Activated naive CD4-positive, alpha-beta T cell treated with anti-CD3 and anti-CD28 coated beads, Interleukin-2, amount 50 U/mL, for 24 hours (primary cell): Measurements from ENCODE around the gene FHIT.
"Not testable (repeated sequence)": the region's sequence is repeated elsewhere in the genome, so short reads cannot be mapped to it uniquely, and the experiment has no call there.

ENCODE experiments used
- H3K27ac Mint-ChIP-seq: one replicate; pipeline ENCODE4 v1.8.0; 2021; ENCODE audit warnings: mild to moderate bottlenecking, mixed read lengths
- H3K27me3 Mint-ChIP-seq: one replicate; pipeline ENCODE4 v1.8.0; 2021; ENCODE audit warnings: mixed read lengths
- H3K36me3 Mint-ChIP-seq: one replicate; pipeline ENCODE4 v1.8.0; 2021; ENCODE audit warnings: mixed read lengths
- H3K4me1 Mint-ChIP-seq: one replicate; pipeline ENCODE4 v1.8.0; 2021; ENCODE audit warnings: mixed read lengths
- H3K4me3 Mint-ChIP-seq: one replicate; pipeline ENCODE4 v1.8.0; 2021; ENCODE audit warnings: mild to moderate bottlenecking, mixed read lengths
- H3K9me3 Mint-ChIP-seq: one replicate; pipeline ENCODE4 v1.8.0; 2021; ENCODE audit warnings: mixed read lengths

Gene FHIT

GRCh38 chr3:61247191-61247590 lies 4.1 kb downstream of the FHIT start:
- Mint-ChIP-seq H3K36me3 (peaks cover 4% of the 10 kb centered on the region), H3K4me3 (no peak overlapping the region), H3K9me3 (no peaks in the 10 kb centered on the region), H3K4me1 (peaks cover 22% of the 10 kb centered on the region), H3K27me3 (peaks cover 4% of the 10 kb centered on the region), H3K27ac (no peak overlapping the region)

- Mint-ChIP-seq H3K36me3 (peaks cover 3% of the 10 kb centered on the region), H3K9me3 (no peaks in the 10 kb centered on the region), H3K4me3 (no peak overlapping the region), H3K27ac (no peak overlapping the region), H3K27me3 (no peaks in the 10 kb centered on the region), H3K4me1 (no peaks in the 10 kb centered on the region)
These were observed 11.4 kb downstream of the FHIT start for GRCh38 chr3:61239871-61240270.

DNA sequence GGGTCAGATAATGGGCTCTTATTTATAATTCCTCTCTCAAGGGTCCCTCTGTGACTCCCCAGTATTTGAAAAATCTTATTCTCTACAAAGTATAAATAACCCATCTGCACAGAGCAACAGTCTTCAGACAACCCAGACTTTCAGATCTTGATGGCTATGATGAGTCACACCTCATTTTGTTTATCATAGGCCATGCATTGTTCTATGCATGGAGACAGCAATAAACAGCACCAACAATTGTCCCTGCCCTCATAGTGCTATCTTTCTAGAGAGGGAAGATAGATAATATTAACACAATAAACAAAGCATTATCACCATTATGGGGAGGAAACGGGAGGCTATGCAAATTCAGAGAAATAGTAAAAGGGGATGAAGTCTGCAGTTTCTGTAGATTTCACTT lies 13.4 kb downstream of the FHIT start:
- Mint-ChIP-seq H3K27ac (no peak overlapping the region), H3K36me3 (no peaks in the 10 kb centered on the region), H3K27me3 (no peaks in the 10 kb centered on the region), H3K9me3 (no peaks in the 10 kb centered on the region), H3K4me3 (no peak overlapping the region), H3K4me1 (no peaks in the 10 kb centered on the region)

DNA sequence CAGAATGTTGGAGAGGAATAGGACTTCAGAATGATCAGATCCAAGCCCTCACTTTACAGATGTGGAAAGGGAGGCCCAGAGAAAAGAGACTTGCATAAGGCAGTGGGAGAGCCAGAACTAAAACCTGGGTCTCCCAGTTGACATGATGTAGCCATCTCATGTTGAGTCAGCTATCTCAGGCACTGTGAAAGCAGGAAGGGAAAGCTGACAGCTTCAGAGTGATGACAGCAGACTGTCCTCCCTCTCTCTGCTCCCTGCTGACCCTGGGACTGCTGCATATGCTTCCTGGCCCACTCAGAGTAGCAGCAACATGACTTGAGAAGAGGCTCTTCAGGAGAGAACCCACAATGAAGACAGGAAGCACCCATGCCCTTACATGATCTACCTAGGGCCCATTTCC lies 14.7 kb downstream of the FHIT start:
- Mint-ChIP-seq H3K4me1 (no peaks in the 10 kb centered on the region), H3K9me3 (no peaks in the 10 kb centered on the region), H3K36me3 (no peaks in the 10 kb centered on the region), H3K27me3 (no peaks in the 10 kb centered on the region), H3K4me3 (no peak overlapping the region), H3K27ac (no peak overlapping the region)

- Mint-ChIP-seq H3K27me3 (no peaks in the 10 kb centered on the region), H3K4me3 (no peak overlapping the region), H3K36me3 (peaks cover 3% of the 10 kb centered on the region), H3K27ac (no peak overlapping the region), H3K9me3 (no peaks in the 10 kb centered on the region), H3K4me1 (no peaks in the 10 kb centered on the region)
These were observed 17.5 kb downstream of the FHIT start for GRCh38 chr3:61233746-61234145.

DNA sequence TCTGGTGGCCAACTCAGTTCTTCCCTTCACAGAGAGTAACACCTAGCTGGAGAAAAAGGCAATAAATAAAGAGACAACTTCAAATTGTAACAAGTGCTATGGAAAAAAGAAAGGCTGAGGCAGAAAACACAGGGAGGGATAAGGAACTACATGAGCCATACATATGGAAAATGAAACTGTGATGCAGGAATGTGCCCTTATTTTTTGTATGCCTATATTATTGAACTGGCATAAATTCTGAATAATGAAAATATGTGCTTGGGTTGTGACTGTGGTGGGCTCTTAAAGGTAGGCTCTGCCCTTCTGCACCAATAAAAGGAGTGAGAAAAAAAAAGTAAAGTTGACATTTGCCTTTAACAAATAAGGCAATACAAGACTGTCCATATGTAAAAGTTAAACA lies 19.6 kb downstream of the FHIT start:
- no peaks in the 10 kb centered on the region for H3K9me3 Mint-ChIP-seq
- H3K4me3 Mint-ChIP-seq: no peak overlapping the region
- H3K36me3 Mint-ChIP-seq: peaks cover 3% of the 10 kb centered on the region
- no peak overlapping the region for H3K27ac Mint-ChIP-seq
- no peaks in the 10 kb centered on the region for H3K4me1 Mint-ChIP-seq
- H3K27me3 Mint-ChIP-seq: no peaks in the 10 kb centered on the region

DNA sequence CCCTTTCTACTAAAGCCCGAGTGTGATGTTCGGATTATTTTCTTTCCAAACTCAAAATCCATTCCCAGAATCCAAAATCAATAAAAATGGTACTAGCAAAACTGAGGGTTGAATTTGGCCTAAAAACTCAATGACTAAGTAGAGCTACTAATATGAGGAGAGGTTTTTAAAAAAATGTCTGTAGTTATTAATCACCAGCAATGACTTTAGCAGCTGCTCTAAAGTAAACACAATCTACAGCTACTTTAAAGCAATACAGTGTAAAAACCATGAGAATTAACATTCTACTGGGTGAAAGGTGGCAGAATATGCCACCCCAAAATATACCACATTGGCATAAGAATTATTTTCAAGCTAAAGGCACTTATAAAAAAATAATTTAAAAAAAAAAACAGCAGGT lies 23.5 kb downstream of the FHIT start:
- H3K4me1 Mint-ChIP-seq: no peaks in the 10 kb centered on the region
- no peaks in the 10 kb centered on the region for H3K27me3 Mint-ChIP-seq
- no peak overlapping the region for H3K4me3 Mint-ChIP-seq
- H3K27ac Mint-ChIP-seq: no peak overlapping the region
- peaks cover 3% of the 10 kb centered on the region for H3K36me3 Mint-ChIP-seq
- no peaks in the 10 kb centered on the region for H3K9me3 Mint-ChIP-seq

DNA sequence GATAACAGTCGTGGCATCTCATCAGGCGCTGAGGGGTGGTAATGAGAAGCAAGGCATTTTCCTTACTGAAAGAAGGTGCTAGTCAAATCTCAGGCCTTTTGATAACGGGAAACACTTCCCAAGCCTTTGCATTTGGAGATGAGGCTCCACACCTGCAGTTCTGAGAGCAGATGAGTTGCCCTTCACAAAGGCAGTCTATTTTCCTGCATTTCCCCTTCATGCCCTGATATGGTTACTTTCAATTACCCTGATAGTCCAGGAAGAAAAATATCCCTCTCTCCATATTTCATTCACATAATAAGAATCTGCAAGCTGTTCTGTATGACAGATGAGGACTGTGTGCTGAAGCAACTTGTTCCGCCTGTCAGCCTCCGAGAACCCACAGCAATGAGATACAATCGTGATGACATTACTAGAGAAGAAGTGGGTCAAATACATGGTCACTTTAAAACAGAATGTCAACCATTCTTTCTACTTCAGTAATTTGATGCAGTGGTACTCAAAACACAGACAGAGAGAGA lies 25.0 kb downstream of the FHIT start:
- Mint-ChIP-seq H3K36me3 (peaks cover 3% of the 10 kb centered on the region), H3K9me3 (no peaks in the 10 kb centered on the region)

GRCh38 chr3:61224823-61225222 lies 26.4 kb downstream of the FHIT start:
- Mint-ChIP-seq H3K4me1 (no peaks in the 10 kb centered on the region), H3K4me3 (no peak overlapping the region), H3K27me3 (no peaks in the 10 kb centered on the region), H3K9me3 (no peaks in the 10 kb centered on the region), H3K27ac (no peak overlapping the region), H3K36me3 (no peaks in the 10 kb centered on the region)

More for the DNA sequence above, 25.0 kb downstream of the FHIT start:
- H3K27me3 Mint-ChIP-seq: no peaks in the 10 kb centered on the region
- H3K4me3 Mint-ChIP-seq: no peak overlapping the region
- H3K27ac Mint-ChIP-seq: no peak overlapping the region
- no peaks in the 10 kb centered on the region for H3K4me1 Mint-ChIP-seq

- H3K36me3 Mint-ChIP-seq: no peaks in the 10 kb centered on the region
- no peaks in the 10 kb centered on the region for H3K9me3 Mint-ChIP-seq
- H3K27me3 Mint-ChIP-seq: no peaks in the 10 kb centered on the region
- H3K4me1 Mint-ChIP-seq: no peaks in the 10 kb centered on the region
- H3K27ac Mint-ChIP-seq: no peak overlapping the region
- H3K4me3 Mint-ChIP-seq: no peak overlapping the region
These were observed 27.8 kb downstream of the FHIT start for GRCh38 chr3:61223451-61223850.

- no peaks in the 10 kb centered on the region for H3K27me3 Mint-ChIP-seq
- no peaks in the 10 kb centered on the region for H3K36me3 Mint-ChIP-seq
- no peaks in the 10 kb centered on the region for H3K4me1 Mint-ChIP-seq
- no peak overlapping the region for H3K4me3 Mint-ChIP-seq
- H3K27ac Mint-ChIP-seq: no peak overlapping the region
- H3K9me3 Mint-ChIP-seq: no peaks in the 10 kb centered on the region
These were observed 28.8 kb downstream of the FHIT start for GRCh38 chr3:61222467-61222866.

DNA sequence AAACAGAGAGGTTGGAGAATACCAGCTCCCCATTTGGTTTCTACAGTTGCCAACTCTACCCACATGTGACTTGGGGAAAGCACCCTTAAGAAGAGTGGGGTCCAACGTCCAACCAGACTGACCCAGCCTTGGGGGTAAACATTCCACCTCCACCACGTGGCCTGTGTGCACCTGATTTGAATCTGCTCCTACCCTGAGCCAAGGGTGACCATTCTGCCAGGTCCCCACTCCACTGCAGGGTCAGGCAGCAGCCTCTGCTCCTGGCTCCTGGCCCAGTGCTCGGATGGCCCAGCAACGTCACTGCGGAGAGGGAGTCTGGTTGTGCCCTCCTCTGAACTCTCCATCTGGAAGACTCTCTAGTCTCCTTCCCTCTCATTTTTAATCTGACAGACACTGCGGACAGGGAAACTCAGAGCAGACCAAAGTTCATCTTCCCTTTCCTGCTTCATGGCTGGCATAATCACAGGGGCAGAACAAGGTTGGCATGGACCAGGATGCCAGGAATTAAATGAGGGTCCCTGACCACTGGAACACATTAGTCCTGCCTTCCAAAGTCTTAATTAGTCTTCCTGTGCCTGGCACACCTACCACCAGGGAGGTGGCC lies 29.4 kb downstream of the FHIT start:
- Mint-ChIP-seq H3K36me3 (no peaks in the 10 kb centered on the region), H3K9me3 (no peaks in the 10 kb centered on the region), H3K4me3 (no peak overlapping the region), H3K27ac (no peak overlapping the region), H3K4me1 (no peaks in the 10 kb centered on the region), H3K27me3 (no peaks in the 10 kb centered on the region)

GRCh38 chr3:61218504-61218903 lies 32.7 kb downstream of the FHIT start:
- Mint-ChIP-seq H3K4me3 (no peak overlapping the region), H3K27me3 (no peaks in the 10 kb centered on the region), H3K4me1 (no peaks in the 10 kb centered on the region), H3K9me3 (no peaks in the 10 kb centered on the region), H3K27ac (no peak overlapping the region), H3K36me3 (no peaks in the 10 kb centered on the region)

- H3K27me3 Mint-ChIP-seq, H3K4me3 Mint-ChIP-seq, H3K4me1 Mint-ChIP-seq, H3K9me3 Mint-ChIP-seq, H3K27ac Mint-ChIP-seq, H3K36me3 Mint-ChIP-seq: not testable (repeated sequence)
These were observed 35.1 kb downstream of the FHIT start for GRCh38 chr3:61216171-61216570.

DNA sequence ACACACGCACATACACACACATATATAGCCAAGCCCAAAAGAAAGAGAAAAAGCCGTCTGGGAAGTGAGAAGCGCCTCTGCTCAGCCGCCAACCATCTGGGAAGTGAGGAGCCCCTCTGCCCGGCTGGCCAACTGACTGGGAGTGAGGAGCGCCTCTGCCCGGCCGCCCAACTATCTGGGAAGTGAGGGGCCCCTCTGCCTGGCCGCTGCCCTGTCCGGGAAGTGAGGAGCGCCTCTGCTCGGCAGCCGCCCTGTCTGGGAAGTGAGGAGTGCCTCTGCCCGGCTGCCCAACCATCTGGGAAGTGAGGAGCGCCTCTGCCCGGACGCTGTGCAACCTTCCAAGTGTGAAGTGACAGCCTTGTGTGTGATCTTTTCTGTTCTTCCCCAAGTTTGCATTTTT lies 49.2 kb downstream of the FHIT start:
- H3K27me3 Mint-ChIP-seq: no peaks in the 10 kb centered on the region
- peaks cover 2% of the 10 kb centered on the region for H3K36me3 Mint-ChIP-seq
- H3K27ac Mint-ChIP-seq: no peak overlapping the region
- H3K4me1 Mint-ChIP-seq: no peaks in the 10 kb centered on the region
- H3K9me3 Mint-ChIP-seq: no peaks in the 10 kb centered on the region
- no peak overlapping the region for H3K4me3 Mint-ChIP-seq

- peaks cover 2% of the 10 kb centered on the region for H3K36me3 Mint-ChIP-seq
- H3K4me1 Mint-ChIP-seq: no peaks in the 10 kb centered on the region
- no peaks in the 10 kb centered on the region for H3K9me3 Mint-ChIP-seq
- no peak overlapping the region for H3K27ac Mint-ChIP-seq
- H3K4me3 Mint-ChIP-seq: no peak overlapping the region
- H3K27me3 Mint-ChIP-seq: no peaks in the 10 kb centered on the region
These were observed 50.2 kb downstream of the FHIT start for GRCh38 chr3:61201071-61201470.

GRCh38 chr3:61200270-61200669 lies 51.0 kb downstream of the FHIT start:
- Mint-ChIP-seq H3K27ac (no peak overlapping the region), H3K27me3 (no peaks in the 10 kb centered on the region), H3K4me1 (no peaks in the 10 kb centered on the region), H3K36me3 (peaks cover 2% of the 10 kb centered on the region), H3K4me3 (no peak overlapping the region), H3K9me3 (no peaks in the 10 kb centered on the region)
